ENCODE results near the gene DYNC1I2. TPM values are rescaled to one million over a fixed set of nuclear protein-coding genes. Genes with fewer than 3 reads are reported as not detected.
"Not testable (repeated sequence)": the region's sequence is repeated elsewhere in the genome, so short reads cannot be mapped to it uniquely, and the experiment has no call there.

Gene DYNC1I2
- polyA plus RNA-seq, 1 experiment: 228 TPM

GRCh38 chr2:171771463-171771862 is 84.2 kb downstream of the DYNC1I2 start:
- ChIA-PET POLR2A (no interaction called here), CTCF (interaction anchor here (0.6 kb wide), 1 partner anchor 15 kb away, joined by 5 read pairs; no protein-coding TSS in a partner anchor)
- DNase-seq (ENCODE audit: low read depth, low spot score): no peak

GRCh38 chr2:171772373-171772772 is 85.1 kb downstream of the DYNC1I2 start:
- no peak overlapping the region for H3K4me3 ChIP-seq (ENCODE audit: low read depth, low read length)
- POLR2A ChIA-PET: no interaction called here
- no peak overlapping the region for H3K27ac ChIP-seq (ENCODE audit: low read depth, low read length)
- TF ChIP-seq, protein P1, sequence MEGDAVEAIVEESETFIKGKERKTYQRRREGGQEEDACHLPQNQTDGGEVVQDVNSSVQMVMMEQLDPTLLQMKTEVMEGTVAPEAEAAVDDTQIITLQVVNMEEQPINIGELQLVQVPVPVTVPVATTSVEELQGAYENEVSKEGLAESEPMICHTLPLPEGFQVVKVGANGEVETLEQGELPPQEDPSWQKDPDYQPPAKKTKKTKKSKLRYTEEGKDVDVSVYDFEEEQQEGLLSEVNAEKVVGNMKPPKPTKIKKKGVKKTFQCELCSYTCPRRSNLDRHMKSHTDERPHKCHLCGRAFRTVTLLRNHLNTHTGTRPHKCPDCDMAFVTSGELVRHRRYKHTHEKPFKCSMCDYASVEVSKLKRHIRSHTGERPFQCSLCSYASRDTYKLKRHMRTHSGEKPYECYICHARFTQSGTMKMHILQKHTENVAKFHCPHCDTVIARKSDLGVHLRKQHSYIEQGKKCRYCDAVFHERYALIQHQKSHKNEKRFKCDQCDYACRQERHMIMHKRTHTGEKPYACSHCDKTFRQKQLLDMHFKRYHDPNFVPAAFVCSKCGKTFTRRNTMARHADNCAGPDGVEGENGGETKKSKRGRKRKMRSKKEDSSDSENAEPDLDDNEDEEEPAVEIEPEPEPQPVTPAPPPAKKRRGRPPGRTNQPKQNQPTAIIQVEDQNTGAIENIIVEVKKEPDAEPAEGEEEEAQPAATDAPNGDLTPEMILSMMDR (IDR thresholded peaks at IDR 0.05; ENCODE audit: low read depth, low read length): no peak
- no peak for DNase-seq (ENCODE audit: low read depth, low spot score)
- H3K9me3 ChIP-seq (ENCODE audit: control insufficient read depth, insufficient read depth, low read length): peaks cover 7% of the 10 kb centered on the region; the same call in 1 of the 2 replicates
- CTCF ChIA-PET: no interaction called here
- no peaks in the 10 kb centered on the region for H3K27me3 ChIP-seq (ENCODE audit: control insufficient read depth, insufficient read depth, low read length)

More at GRCh38 chr2:171771463-171771862, 84.2 kb downstream of the DYNC1I2 start:
- H3K4me3 ChIP-seq (ENCODE audit: low read depth, low read length): no peak overlapping the region
- peaks cover 7% of the 10 kb centered on the region; the same call in 1 of the 2 replicates for H3K9me3 ChIP-seq (ENCODE audit: control insufficient read depth, insufficient read depth, low read length)
- H3K27me3 ChIP-seq (ENCODE audit: control insufficient read depth, insufficient read depth, low read length): no peaks in the 10 kb centered on the region
- TF ChIP-seq, protein P1 (IDR thresholded peaks at IDR 0.05; ENCODE audit: low read depth, low read length): no peak
- H3K27ac ChIP-seq (ENCODE audit: low read depth, low read length): no peak overlapping the region

DNA sequence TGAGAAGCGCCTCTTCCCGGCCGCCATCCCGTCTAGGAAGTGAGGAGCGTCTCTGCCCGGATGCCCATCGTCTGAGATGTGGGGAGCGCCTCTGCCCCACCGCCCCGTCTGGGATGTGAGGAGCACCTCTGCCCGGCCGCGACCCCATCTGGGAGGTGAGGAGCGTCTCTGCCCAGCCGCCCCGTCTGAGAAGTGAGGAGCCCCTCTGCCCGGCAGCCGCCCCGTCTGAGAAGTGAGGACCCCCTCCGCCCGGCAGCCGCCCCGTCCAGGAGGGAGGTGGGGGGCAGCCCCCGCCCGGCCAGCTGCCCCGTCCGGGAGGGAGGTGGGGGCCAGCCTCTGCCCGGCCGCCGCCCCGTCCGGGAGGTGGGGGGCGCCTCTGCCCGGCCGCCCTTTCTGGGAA is 87.3 kb downstream of the DYNC1I2 start:
- H3K27me3 ChIP-seq (ENCODE audit: control insufficient read depth, insufficient read depth, low read length); H3K4me3 ChIP-seq (ENCODE audit: low read depth, low read length); H3K27ac ChIP-seq (ENCODE audit: low read depth, low read length); H3K9me3 ChIP-seq (ENCODE audit: control insufficient read depth, insufficient read depth, low read length); POLR2A ChIA-PET; CTCF ChIA-PET; DNase-seq (ENCODE audit: low read depth, low spot score): not testable (repeated sequence)

DNA sequence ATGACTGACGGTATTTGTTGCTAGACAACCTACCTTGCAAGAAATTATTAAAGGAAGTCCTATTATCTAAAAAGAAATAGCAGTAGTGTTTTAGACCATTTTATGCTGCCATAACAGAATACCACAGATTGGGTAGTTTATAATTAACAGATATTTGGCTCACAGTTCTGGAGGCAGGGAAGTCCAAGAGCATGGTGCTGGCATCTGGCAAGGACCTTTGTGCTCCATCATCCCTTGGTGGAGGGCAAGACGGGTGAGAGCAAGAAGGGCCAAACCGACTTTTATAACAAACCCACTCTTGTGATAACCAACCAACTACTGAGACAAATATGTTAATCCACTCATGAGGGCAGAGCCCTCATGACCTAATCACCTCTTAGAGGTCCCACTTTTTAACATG is 91.2 kb downstream of the DYNC1I2 start:
- peaks cover 7% of the 10 kb centered on the region for H3K9me3 ChIP-seq (ENCODE audit: control insufficient read depth, insufficient read depth, low read length)
- H3K27ac ChIP-seq (ENCODE audit: low read depth, low read length): no peak overlapping the region
- CTCF ChIA-PET: no interaction called here
- POLR2A ChIA-PET: interaction anchor here (0.6 kb wide), 1 partner anchor 13 kb away, joined by 3 read pairs; no protein-coding TSS in a partner anchor
- no peaks in the 10 kb centered on the region for H3K27me3 ChIP-seq (ENCODE audit: control insufficient read depth, insufficient read depth, low read length)
- TF ChIP-seq, protein P1 (IDR thresholded peaks at IDR 0.05; ENCODE audit: low read depth, low read length): no peak
- DNase-seq (ENCODE audit: low read depth, low spot score): no peak
- H3K4me3 ChIP-seq (ENCODE audit: low read depth, low read length): no peak overlapping the region

DNA sequence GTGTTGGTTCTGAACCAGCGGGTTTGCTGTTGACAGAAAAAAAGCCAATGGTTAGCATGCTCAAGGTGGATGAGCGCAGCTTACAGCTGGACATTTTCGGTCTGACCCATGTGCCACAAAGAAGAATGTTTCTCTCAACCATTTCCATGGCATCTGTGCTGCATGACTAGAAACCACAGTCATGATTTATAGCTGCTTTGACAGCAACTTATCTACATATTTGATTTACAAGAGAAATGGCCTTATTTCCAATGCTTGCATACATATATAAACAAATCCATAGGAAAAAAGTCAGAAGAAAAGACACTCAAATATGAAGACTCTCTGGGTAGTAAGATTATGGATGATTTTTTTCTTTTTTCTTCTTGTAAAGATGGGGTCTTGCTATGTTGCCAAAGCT is 98.2 kb downstream of the DYNC1I2 start:
- ChIA-PET CTCF (interaction anchor here (0.7 kb wide), 1 partner anchor 332 kb away, joined by 9 read pairs; no protein-coding TSS in a partner anchor), POLR2A (interaction anchor here (0.7 kb wide), 1 partner anchor 650 kb away, joined by 10 read pairs; no protein-coding TSS in a partner anchor)
- H3K27me3 ChIP-seq (ENCODE audit: control insufficient read depth, insufficient read depth, low read length): no peaks in the 10 kb centered on the region
- H3K9me3 ChIP-seq (ENCODE audit: control insufficient read depth, insufficient read depth, low read length): no peaks in the 10 kb centered on the region
- TF ChIP-seq, protein P1 (IDR thresholded peaks at IDR 0.05; ENCODE audit: low read depth, low read length): no peak
- no peak for DNase-seq (ENCODE audit: low read depth, low spot score)
- no peak overlapping the region for H3K4me3 ChIP-seq (ENCODE audit: low read depth, low read length)
- H3K27ac ChIP-seq (ENCODE audit: low read depth, low read length): no peak overlapping the region

All from AG04450 (cell line).